GM23248 (cell line): ENCODE data around the gene PJA2. TPM values are rescaled to one million over a fixed set of nuclear protein-coding genes. Genes with fewer than 3 reads are reported as not detected.

Experiments
- DNase-seq: peaks from one replicate; pipeline ENCODE4 v3.0.0-alpha.2; 2015
- H2AFZ ChIP-seq: fragments of 200-600 bp; sonication (generic); 2 replicates; pipeline ENCODE4 v1.6.1; 2016; ENCODE audit warnings: antibody characterized with exemption
- H3F3A ChIP-seq: fragments of 200-600 bp; sonication (generic); 2 replicates; pipeline ENCODE4 v1.6.1; 2016; ENCODE audit warnings: mild to moderate bottlenecking, antibody characterized with exemption, mixed run types; ENCODE audit not compliant: insufficient read depth
- H3K27ac ChIP-seq: fragments of 200-600 bp; sonication (generic); 2 replicates; pipeline ENCODE4 v1.5.1; 2016; ENCODE audit warnings: mild to moderate bottlenecking
- H3K27me3 ChIP-seq: fragments of 200-600 bp; sonication (generic); replicated peaks from 2 replicates; pipeline ENCODE4 v1.6.1; 2016; ENCODE audit warnings: mild to moderate bottlenecking; ENCODE audit not compliant: insufficient read depth
- H3K36me3 ChIP-seq: fragments of 200-600 bp; sonication (generic); 2 replicates; pipeline ENCODE4 v1.6.1; 2016; ENCODE audit warnings: low read depth, mild to moderate bottlenecking
- H3K4me1 ChIP-seq: fragments of 200-600 bp; sonication (generic); 2 replicates; pipeline ENCODE4 v1.6.1; 2016; ENCODE audit warnings: mild to moderate bottlenecking; ENCODE audit not compliant: insufficient read depth
- H3K4me2 ChIP-seq: fragments of 200-600 bp; sonication (generic); one replicate; pipeline ENCODE4 v1.6.1; 2016; ENCODE audit warnings: mild to moderate bottlenecking; ENCODE audit not compliant: unreplicated experiment
- H3K4me3 ChIP-seq: fragments of 200-600 bp; sonication (generic); 2 replicates; pipeline ENCODE4 v1.5.1; 2016; ENCODE audit warnings: mild to moderate bottlenecking
- H3K79me2 ChIP-seq: fragments of 200-600 bp; sonication (generic); 2 replicates; pipeline ENCODE4 v1.6.1; 2016; ENCODE audit warnings: mild to moderate bottlenecking; ENCODE audit not compliant: insufficient read depth
- H3K9ac ChIP-seq: fragments of 200-600 bp; sonication (generic); 2 replicates; pipeline ENCODE4 v1.6.1; 2016; ENCODE audit warnings: mild to moderate bottlenecking
- H3K9me2 ChIP-seq: fragments of 200-600 bp; sonication (generic); 2 replicates; pipeline ENCODE4 v1.6.1; 2016; ENCODE audit warnings: mixed run types, mild to moderate bottlenecking, moderate library complexity; ENCODE audit not compliant: insufficient read depth
- H3K9me3 ChIP-seq: fragments of 200-600 bp; sonication (generic); one replicate; pipeline ENCODE4 v1.6.1; 2017; ENCODE audit warnings: low read depth
- H4K20me1 ChIP-seq: fragments of 200-600 bp; sonication (generic); 2 replicates; pipeline ENCODE4 v1.6.0; 2016; ENCODE audit not compliant: insufficient read depth
- EZH2 ChIP-seq: fragments of 200-600 bp; sonication (generic); IDR thresholded peaks from 2 replicates; pipeline ENCODE4 v1.6.1; 2018; ENCODE audit warnings: antibody characterized with exemption, mild to moderate bottlenecking; ENCODE audit not compliant: insufficient read depth, poor library complexity, severe bottlenecking
- EZH2phosphoT487 ChIP-seq: fragments of 200-600 bp; sonication (generic); IDR thresholded peaks from 2 replicates; pipeline ENCODE4 v1.6.1; 2018; ENCODE audit warnings: antibody characterized with exemption, moderate library complexity, mild to moderate bottlenecking, low read depth; ENCODE audit not compliant: insufficient read depth
- WGBS, 2 experiments: methylation state at CpG; one replicate each; pipeline ENCODE4 v1.1.6; 2015 to 2017; ENCODE audit warnings: low lambda C conversion rate in 2 of 2, low coverage in 1 of 2; ENCODE audit errors: missing lambda C conversion rate in 2 of 2; 5-methylcytosine and 5-hydroxymethylcytosine counted together
- in situ Hi-C: fragments of 300-500 bp; cut with MboI; formaldehyde crosslinking; loops from 2 replicates; pipeline ENCODE4 v1.15.0; 2020
- polyA plus RNA-seq: library from polyadenylated mRNA; unstranded; fragments of >200 nt; fragmentation: Nextera tagmentation; extraction: Ambion mirVana; gene quantifications from 2 replicates; pipeline ENCODE4 v1.2.1, GENCODE V29; 2016
- total RNA-seq: library from RNA; depleted of rRNA; stranded (reverse); fragments of >200 nt; shearing (Covaris generic); gene quantifications from 2 replicates; pipeline ENCODE4 v1.2.3, GENCODE V29; 2014

Gene PJA2
- total and polyA plus RNA-seq, 2 experiments from 2014 or later = 76.4 to 95.3 TPM

GRCh38 chr5:109345699-109346098 lies 64.1 kb downstream of the PJA2 start:
- Histone ChIP-seq H3K4me2 (no peak overlapping the region), H3K9me2 (no peaks in the 10 kb centered on the region), H4K20me1 (0 out of 2 replicates have a peak, but pooled peaks cover 4% of the 10 kb centered on the region), H3F3A (peaks cover 13% of the 10 kb centered on the region; the same call in 1 of the 2 replicates), H3K27me3 (no peaks in the 10 kb centered on the region), H3K9me3 (no peaks in the 10 kb centered on the region), H3K36me3 (peaks cover 34% of the 10 kb centered on the region), H3K9ac (no peak overlapping the region), H2AFZ (no peak overlapping the region), H3K4me3 (no peak overlapping the region), H3K4me1 (no peaks in the 10 kb centered on the region), H3K79me2 (peaks cover 49% of the 10 kb centered on the region), H3K27ac (no peak overlapping the region)
- no peak for TF ChIP-seq EZH2phosphoT487
- TF ChIP-seq EZH2 = no peak
- WGBS, 2 experiments = 58 to 59% methylated on average over 2 of the region's 2 CpGs
- peak; percentile 40 for DNase-seq
- in situ Hi-C loops = no loop called here

- no peaks in the 10 kb centered on the region for H4K20me1 ChIP-seq
- no peak overlapping the region for H3K4me2 ChIP-seq
- H3K27ac ChIP-seq = no peak overlapping the region
- no peak overlapping the region for H2AFZ ChIP-seq
- no peak for DNase-seq
- 62 to 96% methylated on average over 1 to 3 of the region's 5 CpGs for WGBS, 2 experiments
- H3K27me3 ChIP-seq = no peaks in the 10 kb centered on the region
- no peaks in the 10 kb centered on the region for H3K9me2 ChIP-seq
- no peaks in the 10 kb centered on the region for H3F3A ChIP-seq
- H3K36me3 ChIP-seq = peaks cover 51% of the 10 kb centered on the region
- peaks cover 16% of the 10 kb centered on the region for H3K79me2 ChIP-seq
- no peak overlapping the region for H3K4me3 ChIP-seq
- no peaks in the 10 kb centered on the region for H3K9me3 ChIP-seq
- no peaks in the 10 kb centered on the region for H3K4me1 ChIP-seq
- no peak for TF ChIP-seq EZH2
- no peak for TF ChIP-seq EZH2phosphoT487
- in situ Hi-C loops = no loop called here
- H3K9ac ChIP-seq = no peak overlapping the region
These were observed 69.4 kb downstream of the PJA2 start for GRCh38 chr5:109340351-109340750.

GRCh38 chr5:109335114-109335513 lies 74.7 kb downstream of the PJA2 start:
- Histone ChIP-seq H3K27me3 (no peaks in the 10 kb centered on the region), H3F3A (peaks cover 29% of the 10 kb centered on the region), H3K9ac (no peak overlapping the region), H3K9me3 (no peaks in the 10 kb centered on the region), H3K27ac (no peak overlapping the region), H4K20me1 (no peaks in the 10 kb centered on the region), H3K4me3 (no peak overlapping the region), H3K9me2 (no peaks in the 10 kb centered on the region), H3K4me1 (peaks cover 5% of the 10 kb centered on the region), H3K79me2 (peaks cover 6% of the 10 kb centered on the region; the same call in 1 of the 2 replicates), H3K4me2 (no peak overlapping the region), H3K36me3 (peaks cover 56% of the 10 kb centered on the region), H2AFZ (no peak overlapping the region)
- DNase-seq = no peak
- in situ Hi-C loops = no loop called here
- TF ChIP-seq EZH2phosphoT487 (no peak), EZH2 (no peak)

GRCh38 chr5:109334056-109334455 lies 75.7 kb downstream of the PJA2 start:
- no peaks in the 10 kb centered on the region for H3K27me3 ChIP-seq
- H3K4me3 ChIP-seq = no peak overlapping the region
- H3F3A ChIP-seq = peaks cover 40% of the 10 kb centered on the region
- H3K4me2 ChIP-seq = no peak overlapping the region
- no peaks in the 10 kb centered on the region for H3K79me2 ChIP-seq
- H3K27ac ChIP-seq = no peak overlapping the region
- no peak overlapping the region for H2AFZ ChIP-seq
- in situ Hi-C loops = no loop called here
- no peaks in the 10 kb centered on the region for H3K9me2 ChIP-seq
- peaks cover 49% of the 10 kb centered on the region for H3K36me3 ChIP-seq
- H4K20me1 ChIP-seq = no peaks in the 10 kb centered on the region
- 96 to 100% methylated on average over 1 of the region's 1 CpG for WGBS, 2 experiments
- no peak for TF ChIP-seq EZH2
- peaks cover 16% of the 10 kb centered on the region for H3K4me1 ChIP-seq
- DNase-seq = no peak
- H3K9ac ChIP-seq = no peak overlapping the region
- H3K9me3 ChIP-seq = no peaks in the 10 kb centered on the region
